ENCODE data around the gene FANCI.

Gene FANCI

GRCh38 chr15:89307046-89307587 lies 63.3 kb downstream of the FANCI start:
- DNase-seq (ENCODE audit: low read depth), result no peak

- DNase-seq (ENCODE audit: low read depth), result no peak
These were observed 64.0 kb downstream of the FANCI start for GRCh38 chr15:89307791-89308190.

- no peak for DNase-seq (ENCODE audit: low read depth)
These were observed 64.5 kb downstream of the FANCI start for GRCh38 chr15:89308236-89308635.

- DNase-seq (ENCODE audit: low read depth), result no peak
These were observed 66.2 kb downstream of the FANCI start for GRCh38 chr15:89309993-89310392.

- no peak for DNase-seq (ENCODE audit: low read depth)
These were observed 71.7 kb downstream of the FANCI start for GRCh38 chr15:89315375-89315929.

- no peak for DNase-seq (ENCODE audit: low read depth)
These were observed 72.7 kb downstream of the FANCI start for GRCh38 chr15:89316504-89316903.

GRCh38 chr15:89317186-89317720 lies 73.5 kb downstream of the FANCI start:
- DNase-seq (ENCODE audit: low read depth), result no peak

- DNase-seq (ENCODE audit: low read depth), result no peak
These were observed 75.9 kb downstream of the FANCI start for GRCh38 chr15:89319678-89320077.

GRCh38 chr15:89320200-89320599 lies 76.4 kb downstream of the FANCI start:
- no peak for DNase-seq (ENCODE audit: low read depth)

GRCh38 chr15:89321521-89322410 lies 78.0 kb downstream of the FANCI start:
- no peak for DNase-seq (ENCODE audit: low read depth)

- DNase-seq (ENCODE audit: low read depth), result no peak
These were observed 79.0 kb downstream of the FANCI start for GRCh38 chr15:89322822-89323221.

GRCh38 chr15:89323825-89324224 lies 80.0 kb downstream of the FANCI start:
- DNase-seq (ENCODE audit: low read depth), result no peak

GRCh38 chr15:89325039-89325803 lies 81.4 kb downstream of the FANCI start:
- no peak for DNase-seq (ENCODE audit: low read depth)

GRCh38 chr15:89326316-89326715 lies 82.5 kb downstream of the FANCI start:
- DNase-seq (ENCODE audit: low read depth), result no peak

- no peak for DNase-seq (ENCODE audit: low read depth)
These were observed 83.3 kb downstream of the FANCI start for GRCh38 chr15:89327113-89327512.

- DNase-seq (ENCODE audit: low read depth), result no peak
These were observed 84.8 kb downstream of the FANCI start for GRCh38 chr15:89328398-89329254.

- no peak for DNase-seq (ENCODE audit: low read depth)
These were observed 85.7 kb downstream of the FANCI start for GRCh38 chr15:89329329-89330084.

- no peak for DNase-seq (ENCODE audit: low read depth)
These were observed 86.3 kb downstream of the FANCI start for GRCh38 chr15:89330119-89330518.

- no peak for DNase-seq (ENCODE audit: low read depth)
These were observed 87.3 kb downstream of the FANCI start for GRCh38 chr15:89330881-89331595.

GRCh38 chr15:89332446-89332845 lies 88.7 kb downstream of the FANCI start:
- DNase-seq (ENCODE audit: low read depth), result no peak
